GM19467 (cell line): Measurements from ENCODE around the gene PARP3.
"Not testable (repeated sequence)": the region's sequence is repeated elsewhere in the genome, so short reads cannot be mapped to it uniquely, and the experiment has no call there.

Experiments
- ATAC-seq: cut with Tn5 transposase; IDR thresholded peaks from one replicate; pipeline ENCODE4 v1.9.1; 2021; ENCODE audit warnings: mild to moderate bottlenecking, moderate library complexity; ENCODE audit not compliant: unreplicated experiment

The PARP3 gene

DNA sequence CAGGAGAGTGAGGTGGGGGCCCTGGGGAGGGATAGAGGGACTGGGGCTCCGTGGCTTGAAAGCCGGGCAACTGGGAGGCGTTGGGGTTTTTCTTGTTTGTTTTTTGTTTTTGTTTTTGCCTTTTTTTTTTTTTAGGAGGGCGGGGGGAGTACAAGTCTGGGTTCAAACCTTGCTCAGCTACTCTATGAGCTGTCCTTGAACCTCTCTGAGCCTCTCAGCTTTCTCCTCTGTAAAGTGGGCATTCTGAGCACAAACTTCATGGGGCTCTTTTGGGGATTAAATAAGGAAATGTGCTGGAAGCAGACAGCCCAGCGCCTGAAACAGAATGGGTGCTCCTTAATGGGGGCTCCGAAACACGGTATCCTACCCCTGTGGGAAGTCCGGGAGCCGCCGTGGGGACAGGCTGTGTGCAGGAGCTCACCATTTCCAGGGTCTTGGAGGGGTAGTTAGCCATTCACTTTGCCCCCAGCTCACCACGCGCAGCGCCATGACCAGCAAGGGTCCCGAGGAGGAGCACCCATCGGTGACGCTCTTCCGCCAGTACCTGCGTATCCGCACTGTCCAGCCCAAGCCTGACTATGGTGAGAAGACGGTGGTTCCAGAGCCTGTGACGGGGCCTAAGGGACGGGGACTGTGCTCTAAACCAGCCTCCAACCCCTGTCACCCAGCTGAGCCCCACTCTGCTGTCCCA lies 41.6 kb downstream of the PARP3 start:
- no peak for ATAC-seq

- no peak for ATAC-seq
These were observed 42.1 kb downstream of the PARP3 start for GRCh38 chr3:51984269-51984647.

GRCh38 chr3:51985063-51985462 lies 42.9 kb downstream of the PARP3 start:
- no peak for ATAC-seq

- ATAC-seq = no peak
These were observed 44.1 kb downstream of the PARP3 start for GRCh38 chr3:51986010-51986947.

- no peak for ATAC-seq
These were observed 45.4 kb downstream of the PARP3 start for GRCh38 chr3:51987568-51987967.

DNA sequence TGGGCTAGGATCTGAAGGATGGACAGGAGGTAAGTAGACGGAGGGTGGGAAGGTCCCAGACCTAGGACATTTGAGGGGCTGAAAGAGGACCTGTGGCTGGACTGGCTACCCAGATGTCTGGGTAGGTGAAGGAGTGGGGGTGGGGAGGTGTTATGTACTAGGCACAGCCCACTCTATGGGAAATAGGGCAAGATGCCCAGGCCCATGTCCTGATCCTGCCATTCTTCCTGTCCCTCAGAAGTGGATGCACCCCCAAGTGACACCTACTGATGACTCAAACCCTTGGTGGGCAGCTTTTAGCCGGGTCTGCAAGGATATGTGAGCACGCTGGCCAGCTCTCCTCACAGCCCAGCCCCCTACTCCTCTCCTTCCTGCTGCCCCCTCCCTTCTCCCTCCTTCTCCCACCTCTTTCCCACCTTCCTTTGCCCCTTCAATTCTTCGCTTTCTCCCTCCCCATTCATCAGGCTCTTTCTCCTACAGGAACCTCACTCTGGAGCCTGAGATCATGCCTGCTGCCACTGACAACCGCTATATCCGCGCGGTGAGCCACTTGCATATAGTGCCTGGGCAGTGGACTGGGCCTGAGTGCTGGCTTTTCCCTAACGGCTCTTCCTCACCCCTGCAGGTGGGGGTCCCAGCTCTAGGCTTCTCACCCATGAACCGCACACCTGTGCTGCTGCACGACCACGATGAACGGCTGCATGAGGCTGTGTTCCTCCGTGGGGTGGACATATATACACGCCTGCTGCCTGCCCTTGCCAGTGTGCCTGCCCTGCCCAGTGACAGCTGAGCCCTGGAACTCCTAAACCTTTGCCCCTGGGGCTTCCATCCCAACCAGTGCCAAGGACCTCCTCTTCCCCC lies 46.4 kb downstream of the PARP3 start:
- no peak for ATAC-seq

DNA sequence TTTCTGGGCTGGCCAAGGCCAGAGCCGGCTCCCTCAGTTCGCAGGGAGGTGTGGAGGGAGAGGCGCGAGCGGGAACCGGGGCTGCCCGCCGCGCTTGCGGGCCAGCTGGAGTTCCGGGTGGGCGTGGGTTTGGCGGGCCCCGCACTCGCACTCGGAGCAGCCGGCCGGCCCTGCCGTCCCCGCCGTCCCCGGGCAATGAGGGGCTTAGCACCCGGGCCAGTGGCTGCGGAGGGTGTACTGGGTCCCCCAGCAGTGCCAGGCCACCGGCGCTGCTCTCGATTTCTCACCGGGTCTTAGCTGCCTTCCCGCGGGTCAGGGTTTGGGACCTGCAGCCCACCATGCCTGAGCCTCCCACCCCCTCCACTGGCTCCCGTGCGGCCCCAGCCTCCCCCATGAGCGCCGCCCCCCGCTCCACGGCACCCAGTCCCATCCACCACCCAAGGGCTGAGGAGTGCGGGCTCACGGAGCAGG lies 48.4 kb downstream of the PARP3 start:
- not testable (repeated sequence) for ATAC-seq

- ATAC-seq = no peak
These were observed 50.0 kb downstream of the PARP3 start for GRCh38 chr3:51992017-51992682.

DNA sequence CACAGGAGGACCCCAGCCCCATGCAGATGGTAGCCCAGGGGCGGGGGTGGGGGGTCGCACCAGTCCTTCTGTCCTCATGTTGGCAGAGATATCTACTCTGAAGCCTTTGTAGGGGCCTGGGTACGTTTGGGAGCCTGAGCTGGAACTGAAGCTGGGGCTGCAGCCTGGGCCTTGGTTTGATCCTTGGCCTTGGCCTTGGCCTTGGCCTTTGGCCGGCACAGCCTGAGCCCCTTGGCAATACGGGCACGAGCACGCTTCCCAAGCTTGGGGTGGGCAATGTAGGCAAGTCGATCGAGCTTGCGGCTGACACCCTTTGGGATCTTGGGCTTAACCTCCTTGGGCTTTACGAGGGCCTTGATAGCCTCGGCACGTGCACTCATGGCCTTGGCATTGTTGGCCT lies 51.5 kb downstream of the PARP3 start:
- not testable (repeated sequence) for ATAC-seq

GRCh38 chr3:51994530-51994929 lies 52.4 kb downstream of the PARP3 start:
- ATAC-seq = no peak

GRCh38 chr3:51995346-51996163 lies 53.4 kb downstream of the PARP3 start, which contains the start of gene RPL29:
Gene RPL29 (minus strand): TSS chr3:51995895. CDS start chr3:51995461, 434 bp downstream.
- peak; percentile 79 for ATAC-seq

DNA sequence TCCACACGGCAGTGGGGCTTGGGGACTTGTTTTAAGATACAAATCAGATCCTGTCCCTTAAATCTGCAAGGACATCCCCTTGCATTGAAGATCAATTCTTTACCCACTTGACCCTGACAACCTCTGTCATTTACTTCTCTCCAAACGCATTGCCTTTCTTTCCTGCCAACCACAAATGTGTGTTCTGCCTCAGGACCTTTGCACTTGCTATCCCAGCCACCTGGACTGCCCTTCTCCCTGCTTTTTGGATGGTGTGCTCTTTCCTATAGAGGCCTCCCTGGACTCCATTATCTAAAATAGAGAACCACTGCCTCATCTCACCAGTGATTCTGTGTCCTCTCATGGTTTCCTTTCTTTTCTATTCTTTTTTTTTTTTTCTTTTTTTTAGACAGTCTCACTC lies 55.0 kb downstream of the PARP3 start:
- no peak for ATAC-seq

DNA sequence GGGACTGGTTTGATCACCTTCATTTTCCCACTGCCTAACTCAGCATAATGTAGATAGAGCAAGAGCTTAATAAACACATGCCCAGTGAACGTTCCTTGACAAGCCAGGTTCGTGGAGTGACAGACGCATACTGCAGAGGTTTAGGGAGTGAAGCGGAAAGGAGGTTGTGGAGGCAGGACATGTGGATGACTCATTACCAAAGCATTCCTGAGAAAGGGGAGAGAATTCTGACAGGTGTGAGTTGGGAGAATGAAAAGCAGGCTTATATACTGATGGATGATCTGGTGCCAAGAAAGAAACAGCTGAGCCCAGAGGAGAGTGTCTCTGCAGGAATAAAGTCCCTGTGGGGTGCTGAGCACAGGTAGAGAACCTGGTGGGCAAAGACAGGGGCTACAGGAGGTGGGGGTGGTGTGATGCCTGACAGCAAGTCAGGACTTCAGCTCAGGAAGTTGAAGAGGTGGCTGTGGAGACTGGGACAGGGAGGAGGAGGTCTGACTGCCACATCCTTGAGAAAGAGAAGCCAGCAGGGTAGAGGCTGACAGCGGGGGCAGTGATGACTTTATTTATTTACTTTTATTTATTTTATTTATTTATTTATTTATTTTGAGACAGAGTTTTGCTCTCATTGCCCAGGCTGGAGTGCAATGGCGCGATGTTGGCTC lies 55.9 kb downstream of the PARP3 start:
- no peak for ATAC-seq
